Measurements from ENCODE around the gene SDC1. TPM values are rescaled to one million over a fixed set of nuclear protein-coding genes. Genes with fewer than 3 reads are reported as not detected.
A peak's percentile ranks its signal among the peaks of the same experiment; 100 is the strongest.

Gene SDC1
- total RNA-seq, 4 donors from 2014 or later = 355 to 757 (median 496) TPM

DNA sequence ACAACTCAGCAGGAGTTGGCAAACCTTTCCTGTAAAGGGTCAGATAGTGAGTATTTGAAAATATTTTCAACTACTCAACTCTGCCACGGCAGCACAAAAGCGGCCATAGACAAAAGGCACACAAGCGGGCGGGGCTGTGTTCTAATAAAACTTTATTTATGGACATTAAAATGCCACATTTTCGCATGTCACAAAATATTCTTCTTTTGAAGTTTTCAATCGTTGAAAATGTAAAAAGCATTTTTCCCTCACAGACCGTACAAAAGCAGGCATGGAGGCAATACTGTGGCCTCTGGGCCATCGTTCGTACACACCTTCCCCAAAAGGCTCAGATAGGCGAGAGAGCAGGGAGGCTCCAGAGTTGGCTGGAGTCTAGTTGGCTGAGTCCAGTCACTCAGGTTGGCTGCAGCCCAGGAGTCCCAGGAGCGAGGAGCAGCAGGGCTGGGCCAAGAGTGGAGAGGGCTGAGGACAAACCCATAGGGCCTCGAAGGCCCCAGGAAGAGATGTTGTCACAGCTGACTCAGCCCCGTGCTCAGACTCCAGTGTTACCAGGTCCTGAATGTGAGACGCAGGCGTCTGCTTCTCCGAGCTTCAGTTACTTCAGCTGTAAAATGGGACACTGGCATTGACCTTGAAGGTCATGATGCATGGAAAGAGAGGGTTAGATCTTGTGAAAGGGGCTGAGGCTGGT, 42.5 kb downstream of the SDC1 start:
- H3K4me3 ChIP-seq = no peak overlapping the region
- no peak for DNase-seq
- TF ChIP-seq, protein P1, sequence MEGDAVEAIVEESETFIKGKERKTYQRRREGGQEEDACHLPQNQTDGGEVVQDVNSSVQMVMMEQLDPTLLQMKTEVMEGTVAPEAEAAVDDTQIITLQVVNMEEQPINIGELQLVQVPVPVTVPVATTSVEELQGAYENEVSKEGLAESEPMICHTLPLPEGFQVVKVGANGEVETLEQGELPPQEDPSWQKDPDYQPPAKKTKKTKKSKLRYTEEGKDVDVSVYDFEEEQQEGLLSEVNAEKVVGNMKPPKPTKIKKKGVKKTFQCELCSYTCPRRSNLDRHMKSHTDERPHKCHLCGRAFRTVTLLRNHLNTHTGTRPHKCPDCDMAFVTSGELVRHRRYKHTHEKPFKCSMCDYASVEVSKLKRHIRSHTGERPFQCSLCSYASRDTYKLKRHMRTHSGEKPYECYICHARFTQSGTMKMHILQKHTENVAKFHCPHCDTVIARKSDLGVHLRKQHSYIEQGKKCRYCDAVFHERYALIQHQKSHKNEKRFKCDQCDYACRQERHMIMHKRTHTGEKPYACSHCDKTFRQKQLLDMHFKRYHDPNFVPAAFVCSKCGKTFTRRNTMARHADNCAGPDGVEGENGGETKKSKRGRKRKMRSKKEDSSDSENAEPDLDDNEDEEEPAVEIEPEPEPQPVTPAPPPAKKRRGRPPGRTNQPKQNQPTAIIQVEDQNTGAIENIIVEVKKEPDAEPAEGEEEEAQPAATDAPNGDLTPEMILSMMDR (IDR thresholded peaks at IDR 0.05) = no peak
- TF ChIP-seq POLR2A (IDR thresholded peaks at IDR 0.05) = no peak
- H3K36me3 ChIP-seq = no peaks in the 10 kb centered on the region
- H3K27ac ChIP-seq = peak overlapping the region; percentile 53 to 93 (median 90)
- H3K27me3 ChIP-seq = no peaks in the 10 kb centered on the region
- H3K9me3 ChIP-seq = no peaks in the 10 kb centered on the region
- 55 to 58% methylated on average over 16 of the region's 16 CpGs for WGBS, 2 donors
- intact Hi-C loops (cut with DNase I) = no loop called here
- peaks cover 34 to 100% (median 42%) of the 10 kb centered on the region in 3 donors for H3K4me1 ChIP-seq

DNA sequence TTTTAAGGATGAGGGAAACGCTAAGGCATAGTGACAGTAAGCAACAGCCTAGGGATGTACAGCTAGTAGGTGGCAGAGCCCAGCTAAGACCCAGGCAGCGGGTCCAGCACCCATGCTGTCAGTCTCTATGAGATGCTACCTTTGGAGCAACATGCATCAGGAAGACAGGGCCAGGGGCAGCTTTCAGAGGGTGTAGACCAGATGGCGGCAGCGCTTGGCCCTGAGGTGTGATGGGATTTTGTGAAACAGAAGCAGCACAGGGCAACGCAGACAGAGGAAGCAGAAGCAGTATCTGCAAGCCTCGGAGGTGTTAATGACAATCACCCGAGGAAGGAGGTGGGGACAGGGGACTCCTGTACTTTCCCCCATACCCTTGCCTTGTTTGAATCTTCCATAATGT, 43.2 kb downstream of the SDC1 start:
- intact Hi-C loops (cut with DNase I) = no loop called here
- H3K9me3 ChIP-seq = no peaks in the 10 kb centered on the region
- H3K36me3 ChIP-seq = no peaks in the 10 kb centered on the region
- TF ChIP-seq, protein P1 (IDR thresholded peaks at IDR 0.05) = no peak
- no peak for TF ChIP-seq POLR2A (IDR thresholded peaks at IDR 0.05)
- no peaks in the 10 kb centered on the region for H3K27me3 ChIP-seq
- DNase-seq = no peak
- peak overlapping the region; percentile 53 to 93 (median 90) for H3K27ac ChIP-seq
- 77 to 94% methylated on average over 6 to 7 of the region's 7 CpGs for WGBS, 2 donors
- no peak overlapping the region for H3K4me3 ChIP-seq
- H3K4me1 ChIP-seq = peaks cover 34 to 98% (median 42%) of the 10 kb centered on the region in 3 donors

DNA sequence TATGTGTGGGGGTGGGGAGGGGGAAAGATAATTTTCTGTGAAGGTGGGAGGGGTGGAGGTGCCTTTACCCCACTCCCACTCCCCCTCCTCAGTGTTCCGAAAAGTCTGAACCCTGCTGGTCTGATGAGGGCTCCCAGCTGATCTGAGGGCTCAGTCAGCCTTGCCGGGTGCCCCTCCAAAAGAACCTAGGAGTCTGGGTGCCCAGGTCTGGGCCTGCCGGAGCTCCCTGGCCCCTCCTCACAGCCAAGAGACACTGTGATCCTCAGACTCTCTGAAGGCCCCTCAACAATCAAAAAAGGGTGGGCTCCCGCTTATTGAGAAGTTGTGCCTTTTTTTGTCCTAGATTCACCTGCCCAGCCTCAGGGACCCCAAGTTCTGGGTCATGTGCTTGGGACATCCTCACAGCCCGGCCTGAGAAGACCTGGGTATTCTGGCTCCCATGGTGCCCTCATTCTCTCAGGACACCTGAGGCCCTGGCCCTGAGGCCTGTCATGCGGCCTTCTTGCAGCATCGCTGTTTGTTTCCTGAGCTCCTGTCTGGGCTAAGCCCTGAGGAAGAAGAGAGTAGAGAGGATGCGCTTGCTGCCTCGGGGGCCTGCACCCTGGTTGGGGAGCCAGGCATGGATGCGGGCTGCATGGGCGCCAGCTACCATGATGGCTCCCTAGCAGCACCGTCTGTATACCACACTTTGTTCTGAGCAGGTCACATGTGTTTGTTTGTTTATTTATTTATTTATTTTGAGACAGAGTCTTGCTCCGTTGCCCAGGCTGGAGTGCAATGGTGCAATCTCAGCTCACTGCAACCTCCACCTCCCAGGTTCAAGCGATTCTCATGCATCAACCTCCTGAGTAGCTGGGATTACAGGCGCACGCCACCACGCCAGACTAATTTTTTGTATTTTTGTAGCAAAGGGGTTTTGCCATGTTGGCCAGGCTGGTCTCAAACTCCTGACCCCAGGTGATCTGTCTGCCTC, 44.0 kb downstream of the SDC1 start:
- WGBS, 2 donors = 91 to 92% methylated on average over 13 to 14 of the region's 17 CpGs
- H3K4me1 ChIP-seq = peaks cover 34 to 97% (median 39%) of the 10 kb centered on the region in 3 donors

DNA sequence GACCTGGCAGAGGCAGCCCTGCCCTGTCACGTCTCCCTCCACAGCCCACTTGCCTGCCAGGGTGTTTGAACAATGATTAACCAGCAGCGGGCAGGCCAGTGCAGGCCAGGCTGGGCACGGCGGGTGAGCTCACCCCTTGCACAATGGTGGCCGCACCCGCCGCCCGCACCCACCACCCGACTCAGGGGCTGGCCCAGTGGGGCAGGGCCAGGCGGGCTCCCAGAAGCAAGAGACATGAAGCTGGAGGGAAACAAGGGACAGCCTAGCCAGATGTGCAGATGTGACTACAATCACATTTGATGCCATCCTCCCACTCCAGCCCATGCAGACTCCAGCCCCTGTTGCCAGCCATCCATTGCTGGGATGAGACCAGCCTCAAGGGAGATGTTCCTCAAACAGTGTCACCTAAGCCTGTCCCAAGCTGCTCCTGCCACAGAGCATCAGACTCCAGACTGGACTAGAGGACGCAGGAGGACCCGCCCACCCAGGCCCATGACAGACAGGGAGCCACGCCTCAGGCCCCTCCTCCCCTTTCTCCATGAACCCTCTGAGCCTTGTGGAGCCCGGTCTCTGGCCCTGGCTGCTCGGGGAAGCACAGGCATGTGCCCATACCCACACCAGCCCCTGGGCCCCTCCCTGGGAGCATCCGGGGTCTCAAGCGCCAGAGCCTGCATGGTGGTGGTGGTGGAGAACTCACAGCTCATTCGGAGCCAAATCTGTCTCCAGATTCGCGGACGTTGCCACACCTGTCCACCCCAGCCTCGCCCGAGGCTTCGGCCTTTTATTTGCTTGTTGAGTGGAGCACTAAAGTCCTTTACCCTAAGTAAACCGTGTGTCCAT, 45.0 kb downstream of the SDC1 start:
- 52 to 67% methylated on average over 11 to 13 of the region's 25 CpGs for WGBS, 2 donors
- Histone ChIP-seq H3K9me3 (no peaks in the 10 kb centered on the region), H3K27ac (peak overlapping the region; percentile 72 to 93 (median 90)), H3K27me3 (no peaks in the 10 kb centered on the region), H3K36me3 (no peaks in the 10 kb centered on the region), H3K4me3 (no peak overlapping the region), H3K4me1 (peaks cover 32 to 87% (median 34%) of the 10 kb centered on the region in 3 donors)
- no peak for DNase-seq
- peak in 1 of 4 donors; percentile 28 for TF ChIP-seq POLR2A (IDR thresholded peaks at IDR 0.05)
- TF ChIP-seq, protein P1 (IDR thresholded peaks at IDR 0.05) = peak in 4 of 6 experiments; percentile 16 to 48 (median 28)
- intact Hi-C loops (cut with DNase I) = no loop called here

More for the DNA sequence above, 44.0 kb downstream of the SDC1 start:
- peak overlapping the region; percentile 72 to 93 (median 90) for H3K27ac ChIP-seq
- DNase-seq = no peak
- no peak overlapping the region for H3K4me3 ChIP-seq
- H3K27me3 ChIP-seq = no peaks in the 10 kb centered on the region
- intact Hi-C loops (cut with DNase I) = no loop called here
- H3K36me3 ChIP-seq = no peaks in the 10 kb centered on the region
- H3K9me3 ChIP-seq = no peaks in the 10 kb centered on the region
- TF ChIP-seq POLR2A (IDR thresholded peaks at IDR 0.05) = no peak
- TF ChIP-seq, protein P1 (IDR thresholded peaks at IDR 0.05) = no peak
